GM12874 (cell line): Measurements from ENCODE around the gene YPEL1.

Experiments used
- TF ChIP-seq, protein P1 (sequence below): IDR thresholded peaks from 2 replicates; pipeline ENCODE4 v1.5.1; 2011; ENCODE audit warnings: low read depth, mild to moderate bottlenecking, control low read depth, low read length, moderate library complexity; ENCODE audit not compliant: insufficient read depth

The YPEL1 gene

DNA sequence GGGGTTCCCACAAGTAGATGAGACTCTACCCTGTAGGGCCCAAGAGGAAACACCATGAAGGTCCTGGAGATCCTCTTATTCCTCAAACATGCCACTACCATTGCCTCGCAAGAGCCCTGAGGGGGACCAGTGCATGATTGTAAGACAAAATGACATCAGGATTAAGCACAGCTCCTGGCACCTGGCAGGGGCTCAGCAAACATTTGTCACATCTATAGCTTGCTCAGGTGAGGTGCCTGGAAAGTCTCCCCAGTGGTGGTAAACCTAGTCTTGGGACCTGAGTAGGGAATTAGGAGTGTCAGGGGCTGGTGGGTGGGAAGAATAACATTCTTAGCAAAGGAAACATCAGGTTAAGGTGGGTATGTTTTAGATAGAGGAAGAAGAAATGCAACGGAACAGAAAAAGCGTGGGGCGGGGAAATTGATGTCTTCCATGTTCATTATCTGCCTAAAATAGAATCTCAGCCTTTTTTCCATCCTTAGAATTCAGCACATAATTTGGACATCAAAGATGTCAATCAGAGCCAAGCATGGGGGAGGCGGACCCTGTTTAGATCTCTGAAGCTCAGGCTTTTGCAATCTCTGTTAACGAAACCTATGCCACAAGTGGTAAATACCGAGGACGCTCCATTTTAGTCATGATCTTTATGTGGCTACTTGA, 924 bp downstream of the YPEL1 start:
- TF ChIP-seq, protein P1, sequence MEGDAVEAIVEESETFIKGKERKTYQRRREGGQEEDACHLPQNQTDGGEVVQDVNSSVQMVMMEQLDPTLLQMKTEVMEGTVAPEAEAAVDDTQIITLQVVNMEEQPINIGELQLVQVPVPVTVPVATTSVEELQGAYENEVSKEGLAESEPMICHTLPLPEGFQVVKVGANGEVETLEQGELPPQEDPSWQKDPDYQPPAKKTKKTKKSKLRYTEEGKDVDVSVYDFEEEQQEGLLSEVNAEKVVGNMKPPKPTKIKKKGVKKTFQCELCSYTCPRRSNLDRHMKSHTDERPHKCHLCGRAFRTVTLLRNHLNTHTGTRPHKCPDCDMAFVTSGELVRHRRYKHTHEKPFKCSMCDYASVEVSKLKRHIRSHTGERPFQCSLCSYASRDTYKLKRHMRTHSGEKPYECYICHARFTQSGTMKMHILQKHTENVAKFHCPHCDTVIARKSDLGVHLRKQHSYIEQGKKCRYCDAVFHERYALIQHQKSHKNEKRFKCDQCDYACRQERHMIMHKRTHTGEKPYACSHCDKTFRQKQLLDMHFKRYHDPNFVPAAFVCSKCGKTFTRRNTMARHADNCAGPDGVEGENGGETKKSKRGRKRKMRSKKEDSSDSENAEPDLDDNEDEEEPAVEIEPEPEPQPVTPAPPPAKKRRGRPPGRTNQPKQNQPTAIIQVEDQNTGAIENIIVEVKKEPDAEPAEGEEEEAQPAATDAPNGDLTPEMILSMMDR, result no peak

DNA sequence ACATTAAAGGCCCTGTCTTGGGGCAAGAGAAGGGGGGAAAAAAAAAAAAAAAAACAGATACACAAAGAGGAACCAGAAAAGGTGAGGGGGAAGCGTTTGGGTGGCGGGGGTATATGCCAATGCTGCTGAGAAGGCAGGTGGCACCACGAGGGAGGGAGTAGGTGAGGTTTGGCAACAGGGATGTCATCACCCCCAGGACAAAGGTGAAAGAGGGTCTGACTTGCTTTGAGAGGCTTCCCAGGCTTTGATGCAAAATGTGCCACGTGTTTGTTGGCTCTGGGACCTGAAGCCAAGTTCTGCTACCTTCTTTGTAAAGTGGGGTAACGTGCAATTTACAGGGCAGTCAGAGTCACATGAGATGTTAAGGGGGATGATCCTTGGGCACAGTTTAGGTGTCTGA, 4.1 kb downstream of the YPEL1 start:
- TF ChIP-seq, protein P1, result no peak

DNA sequence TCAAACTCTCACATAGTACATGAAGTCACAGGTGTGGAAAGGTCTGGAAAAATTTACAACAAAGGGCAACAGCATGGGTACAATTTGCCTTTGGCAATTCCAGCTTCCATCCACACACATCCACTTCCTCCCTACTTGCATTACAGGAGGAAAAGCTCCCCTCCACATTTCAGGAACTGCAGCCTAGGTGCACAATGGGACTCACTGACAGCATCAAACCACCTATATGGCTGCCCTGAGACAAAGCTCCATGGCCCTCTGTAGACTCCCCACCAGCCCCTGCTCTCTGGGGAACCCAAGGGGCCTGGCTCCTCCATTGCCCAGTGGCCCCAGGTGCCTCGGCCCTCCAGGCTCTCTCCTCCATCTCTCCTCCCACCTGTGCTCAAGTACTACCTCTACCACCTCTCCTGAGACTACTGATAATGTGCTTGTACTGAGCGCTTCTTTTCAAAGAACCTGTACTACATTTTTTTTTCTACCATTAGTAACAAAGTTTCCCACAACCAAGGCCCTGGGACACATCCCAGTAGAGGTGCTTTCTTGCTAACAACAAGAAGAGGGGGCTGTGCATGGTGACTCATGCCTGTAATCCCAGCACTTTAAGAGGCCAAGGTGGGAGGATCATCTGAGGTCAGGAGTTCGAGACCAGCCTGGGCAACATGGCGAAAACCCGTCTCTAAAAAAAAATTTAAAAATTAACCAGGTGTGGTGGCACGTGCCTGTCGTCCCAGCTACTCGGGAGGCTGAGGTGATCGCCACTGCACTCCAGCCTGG, 4.9 kb downstream of the YPEL1 start:
- TF ChIP-seq, protein P1, result no peak

DNA sequence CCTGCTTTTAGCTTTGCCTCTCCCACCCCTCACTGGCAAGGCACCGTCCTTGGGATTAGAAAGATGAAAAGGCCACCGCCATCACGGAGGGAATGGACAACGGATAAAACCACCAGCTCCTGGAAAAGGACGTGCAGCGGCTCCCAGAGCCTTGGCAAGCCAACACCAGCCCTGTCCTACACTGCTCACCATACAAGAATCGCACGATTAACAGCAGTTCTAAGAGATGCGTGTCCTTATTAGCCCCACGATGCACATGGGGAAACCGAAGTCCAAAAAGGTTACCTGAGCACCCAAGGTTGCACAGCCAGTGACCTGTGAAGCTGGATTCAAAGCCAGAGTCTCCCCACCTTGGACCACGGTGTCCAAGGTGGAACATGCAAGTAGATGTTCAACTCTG, 7.3 kb downstream of the YPEL1 start:
- TF ChIP-seq, protein P1, result no peak

DNA sequence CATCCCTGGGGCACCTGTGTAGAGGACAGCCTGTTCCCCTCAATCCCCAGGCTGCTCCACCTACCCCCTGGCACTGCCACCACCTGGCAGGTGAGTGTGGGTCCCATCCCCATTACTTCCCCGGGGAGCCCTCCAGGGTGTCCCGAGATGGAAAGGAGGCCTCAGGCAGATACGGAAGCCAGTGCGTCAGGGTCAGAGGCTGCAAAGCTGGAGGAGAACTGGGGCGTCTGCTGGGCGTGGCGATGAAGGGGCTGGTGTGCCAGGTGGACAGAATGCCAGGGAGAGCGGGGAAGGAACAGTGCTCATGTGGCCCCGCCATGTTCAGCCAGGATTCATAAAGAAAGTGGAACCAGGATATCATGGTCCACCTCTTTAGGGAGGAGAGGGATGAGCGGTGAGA, 7.8 kb downstream of the YPEL1 start:
- TF ChIP-seq, protein P1, result no peak

DNA sequence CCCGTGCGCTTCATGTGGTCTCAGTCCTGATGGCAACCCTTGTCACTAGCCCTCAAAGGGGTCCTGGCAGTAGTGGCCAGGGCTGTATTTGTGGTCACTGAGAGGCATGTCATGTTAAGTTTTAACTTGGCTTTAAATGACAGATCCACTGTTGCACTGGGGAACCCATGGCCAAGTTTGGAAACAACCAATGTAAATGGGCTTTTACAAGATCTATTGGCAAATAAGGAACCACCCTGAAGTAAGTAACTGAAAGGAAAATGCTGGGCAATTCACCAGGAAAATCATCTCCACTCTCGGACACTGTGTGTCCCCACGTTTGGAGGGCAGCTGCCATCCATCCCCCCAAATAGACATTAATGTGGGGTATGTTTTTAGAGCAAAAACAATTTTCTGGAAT, 8.4 kb downstream of the YPEL1 start:
- TF ChIP-seq, protein P1, result no peak

DNA sequence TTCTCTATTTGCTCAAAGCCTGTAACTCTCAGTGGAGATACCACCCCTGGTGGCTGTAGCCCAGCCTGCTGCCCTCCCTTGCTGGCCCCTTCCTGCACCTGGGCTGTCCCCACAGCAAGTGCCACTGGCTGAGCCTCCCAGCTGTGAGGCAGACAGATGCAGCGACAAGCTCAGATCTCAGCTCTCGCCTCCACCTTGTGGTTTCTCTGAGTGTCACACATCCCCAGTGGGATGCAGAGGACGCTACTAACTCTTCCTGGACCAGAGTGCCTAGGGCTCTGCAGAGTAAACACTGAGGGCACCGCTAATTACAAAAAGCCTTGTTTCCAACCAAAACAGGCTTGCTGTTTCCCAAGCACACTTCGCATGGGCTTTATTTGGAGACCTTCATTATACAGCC, 8.9 kb downstream of the YPEL1 start:
- TF ChIP-seq, protein P1, result peak; percentile 53
